Kidney epithelial cell (primary cell): ENCODE results near the gene PPP1R17. TPM values are rescaled to one million over a fixed set of nuclear protein-coding genes. Genes with fewer than 3 reads are reported as not detected.

ENCODE experiments used
- DNase-seq: peaks from one replicate; pipeline ENCODE4 v3.0.0-alpha.2; 2010; ENCODE audit warnings: low read depth
- H3K27me3 ChIP-seq: 2 replicates; pipeline ENCODE4 v1.6.0; 2011; ENCODE audit warnings: low read length; ENCODE audit not compliant: control insufficient read depth, insufficient read depth
- H3K36me3 ChIP-seq: 2 replicates; pipeline ENCODE4 v1.5.1; 2011; ENCODE audit warnings: low read length; ENCODE audit not compliant: control insufficient read depth, insufficient read depth
- H3K4me3 ChIP-seq: 2 replicates; pipeline ENCODE4 v1.5.1; 2011; ENCODE audit warnings: low read depth, mild to moderate bottlenecking, control low read depth, low read length
- CTCF ChIP-seq: IDR thresholded peaks from 2 replicates; pipeline ENCODE4 v1.5.1; 2011; ENCODE audit warnings: mild to moderate bottlenecking, moderate library complexity, low read length, control low read depth, inconsistent platforms; ENCODE audit not compliant: insufficient read depth, poor library complexity, severe bottlenecking
- total RNA-seq: library from RNA; depleted of rRNA; stranded (reverse); fragments of >200 nt; gene quantifications from 2 replicates; pipeline ENCODE4 v1.2.3, GENCODE V29; 2015

The PPP1R17 gene
- total RNA-seq, 1 donor from 2014 or later = not detected

- no peaks in the 10 kb centered on the region for H3K27me3 ChIP-seq
- H3K4me3 ChIP-seq = no peak overlapping the region
- H3K36me3 ChIP-seq = no peaks in the 10 kb centered on the region
- TF ChIP-seq CTCF = no peak
- no peak for DNase-seq
Observed at GRCh38 chr7:31690935-31691334, 3.9 kb downstream of the PPP1R17 start.

GRCh38 chr7:31692451-31692850, 5.4 kb downstream of the PPP1R17 start:
- no peak overlapping the region for H3K4me3 ChIP-seq
- no peak for TF ChIP-seq CTCF
- H3K36me3 ChIP-seq = no peaks in the 10 kb centered on the region
- DNase-seq = no peak
- no peaks in the 10 kb centered on the region for H3K27me3 ChIP-seq

- Histone ChIP-seq H3K27me3 (no peaks in the 10 kb centered on the region), H3K4me3 (no peak overlapping the region), H3K36me3 (no peaks in the 10 kb centered on the region)
- TF ChIP-seq CTCF = no peak
- no peak for DNase-seq
Observed at GRCh38 chr7:31692871-31693270, 5.9 kb downstream of the PPP1R17 start.

- TF ChIP-seq CTCF = no peak
- Histone ChIP-seq H3K36me3 (no peaks in the 10 kb centered on the region), H3K27me3 (no peaks in the 10 kb centered on the region), H3K4me3 (no peak overlapping the region)
- DNase-seq = no peak
Observed at GRCh38 chr7:31695859-31696614, 9.0 kb downstream of the PPP1R17 start.

- Histone ChIP-seq H3K4me3 (no peak overlapping the region), H3K27me3 (no peaks in the 10 kb centered on the region), H3K36me3 (no peaks in the 10 kb centered on the region)
- no peak for DNase-seq
- no peak for TF ChIP-seq CTCF
Observed at GRCh38 chr7:31699050-31699449, 12.0 kb downstream of the PPP1R17 start.

GRCh38 chr7:31702354-31702753, 15.3 kb downstream of the PPP1R17 start:
- Histone ChIP-seq H3K36me3 (no peaks in the 10 kb centered on the region), H3K4me3 (no peak overlapping the region), H3K27me3 (no peaks in the 10 kb centered on the region)
- TF ChIP-seq CTCF = no peak
- DNase-seq = no peak
